ENCODE results near the gene SFSWAP.

Gene SFSWAP

DNA sequence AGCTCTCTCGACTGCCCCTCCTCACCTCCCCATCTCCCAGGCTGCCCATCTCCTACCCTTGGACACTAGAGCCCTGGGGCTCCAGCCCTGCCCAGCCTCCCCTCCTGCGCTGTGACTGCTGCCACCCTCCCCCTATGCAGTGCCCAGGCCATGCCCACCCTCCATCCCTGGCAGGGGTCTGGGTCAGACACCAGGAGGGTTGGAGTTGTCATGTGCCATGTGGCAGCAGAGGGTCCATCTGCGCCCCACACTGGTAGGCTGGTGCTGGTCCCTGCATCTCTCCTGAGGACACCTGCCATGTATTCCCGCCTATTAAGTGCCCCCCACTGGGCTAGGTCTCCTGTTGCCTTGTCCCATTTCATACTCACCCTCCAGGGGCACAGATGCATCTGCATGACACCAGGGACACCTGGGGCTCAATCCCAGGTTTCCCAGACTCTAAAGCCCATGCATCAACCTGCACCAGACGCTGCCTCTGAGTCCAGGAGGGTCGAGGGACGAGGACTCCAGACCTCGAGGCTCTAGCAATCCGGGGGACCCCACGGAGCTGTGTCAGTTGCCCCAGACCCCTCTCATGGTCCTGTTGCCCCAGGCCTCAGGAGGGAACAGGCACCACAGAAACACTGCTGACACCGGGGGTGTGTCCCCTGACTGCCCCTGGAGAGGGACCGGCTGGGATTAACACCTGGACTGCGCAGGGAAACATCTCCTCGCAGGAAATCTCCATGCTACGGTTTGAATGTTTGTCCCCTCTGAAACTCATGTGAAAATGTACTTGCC is 23.4 kb upstream of the SFSWAP start:
- peaks cover 7% of the 10 kb centered on the region for H3K4me1 Mint-ChIP-seq (ENCODE audit: low read depth)
- H3K27ac Mint-ChIP-seq, result no peak overlapping the region
- no peaks in the 10 kb centered on the region for H3K27me3 Mint-ChIP-seq (ENCODE audit: low read depth)
- H3K9me3 Mint-ChIP-seq, result peaks cover 11% of the 10 kb centered on the region
- no peak overlapping the region for H3K4me3 Mint-ChIP-seq
- H3K36me3 Mint-ChIP-seq (ENCODE audit: low read depth), result no peaks in the 10 kb centered on the region

DNA sequence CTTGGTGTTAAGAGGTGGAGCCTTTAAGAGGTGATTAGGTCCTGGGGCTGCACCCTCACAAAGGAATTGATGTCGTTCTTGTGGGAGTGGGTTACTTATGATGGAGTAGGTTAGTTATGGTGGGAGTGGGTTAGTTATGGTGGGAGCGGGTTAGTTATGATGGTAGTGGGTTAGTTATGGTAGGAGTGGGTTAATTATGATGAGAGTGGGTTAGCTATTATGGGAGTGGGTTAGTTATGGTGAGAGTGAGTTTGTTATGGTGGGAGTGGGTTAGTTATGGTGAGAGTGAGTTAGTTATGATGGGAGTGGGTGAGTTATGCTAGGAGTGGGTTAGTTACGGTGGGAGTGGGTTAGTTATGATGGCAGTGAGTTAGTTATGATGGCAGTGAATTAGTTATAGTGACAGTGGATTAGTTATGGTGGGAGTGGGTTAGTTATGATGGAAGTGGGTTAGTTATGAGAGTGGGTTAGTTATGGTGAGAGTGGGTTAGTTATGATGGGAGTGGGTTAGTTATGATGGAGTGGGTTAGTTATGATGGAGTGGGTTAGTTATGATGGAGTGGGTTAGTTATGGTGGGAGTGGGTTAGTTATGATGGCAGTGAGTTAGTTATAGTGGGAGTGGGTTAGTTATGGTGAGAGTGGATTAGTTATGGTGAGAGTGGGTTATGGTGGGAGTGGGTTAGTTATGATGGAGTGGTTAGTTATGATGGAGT is 22.6 kb upstream of the SFSWAP start:
- Mint-ChIP-seq H3K9me3 (peaks cover 11% of the 10 kb centered on the region), H3K4me3 (no peak overlapping the region), H3K4me1 (ENCODE audit: low read depth) (no peaks in the 10 kb centered on the region)

DNA sequence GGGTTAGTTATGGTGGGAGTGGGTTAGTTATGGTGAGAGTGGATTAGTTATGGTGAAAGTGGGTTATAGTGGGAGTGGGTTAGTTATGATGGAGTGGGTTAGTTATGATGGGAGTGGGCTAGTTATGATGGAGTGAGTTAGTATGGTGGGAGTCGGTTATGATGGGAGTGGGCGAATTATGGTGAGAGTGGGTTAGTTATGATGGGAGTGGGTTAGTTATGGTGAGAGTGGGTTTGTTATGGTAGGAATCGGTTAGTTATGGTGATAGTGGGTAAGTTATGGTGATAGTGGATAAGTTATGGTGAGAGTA is 22.1 kb upstream of the SFSWAP start:
- Mint-ChIP-seq H3K27ac (no peak overlapping the region), H3K4me3 (no peak overlapping the region)

More for the DNA sequence above, 22.6 kb upstream of the SFSWAP start:
- no peak overlapping the region for H3K27ac Mint-ChIP-seq
- no peaks in the 10 kb centered on the region for H3K36me3 Mint-ChIP-seq (ENCODE audit: low read depth)
- no peaks in the 10 kb centered on the region for H3K27me3 Mint-ChIP-seq (ENCODE audit: low read depth)

DNA sequence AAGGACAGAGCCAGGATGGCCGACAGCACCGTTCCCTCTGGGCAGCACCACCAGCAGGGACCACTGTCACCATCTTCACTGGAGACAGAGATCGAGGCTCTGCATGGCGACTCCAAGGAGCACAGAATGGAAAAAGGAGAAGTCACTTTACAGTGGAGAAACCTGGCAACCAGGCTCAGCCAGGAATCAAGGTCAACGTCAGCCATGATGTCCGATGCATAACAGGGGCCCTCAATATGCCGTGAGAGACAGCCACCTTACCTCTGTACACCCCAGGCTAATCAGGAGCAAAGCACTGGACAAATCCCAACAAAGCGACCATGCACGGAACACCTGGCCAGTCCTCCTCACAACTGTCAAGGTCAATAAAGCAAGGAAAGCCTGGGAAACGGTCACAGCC is 20.6 kb upstream of the SFSWAP start:
- Mint-ChIP-seq H3K4me3 (no peak overlapping the region), H3K4me1 (ENCODE audit: low read depth) (no peaks in the 10 kb centered on the region), H3K9me3 (peaks cover 11% of the 10 kb centered on the region), H3K36me3 (ENCODE audit: low read depth) (no peaks in the 10 kb centered on the region), H3K27ac (no peak overlapping the region), H3K27me3 (ENCODE audit: low read depth) (no peaks in the 10 kb centered on the region)

More for the DNA sequence above, 22.1 kb upstream of the SFSWAP start:
- Mint-ChIP-seq H3K9me3 (peaks cover 11% of the 10 kb centered on the region), H3K27me3 (ENCODE audit: low read depth) (no peaks in the 10 kb centered on the region), H3K4me1 (ENCODE audit: low read depth) (no peaks in the 10 kb centered on the region), H3K36me3 (ENCODE audit: low read depth) (no peaks in the 10 kb centered on the region)

DNA sequence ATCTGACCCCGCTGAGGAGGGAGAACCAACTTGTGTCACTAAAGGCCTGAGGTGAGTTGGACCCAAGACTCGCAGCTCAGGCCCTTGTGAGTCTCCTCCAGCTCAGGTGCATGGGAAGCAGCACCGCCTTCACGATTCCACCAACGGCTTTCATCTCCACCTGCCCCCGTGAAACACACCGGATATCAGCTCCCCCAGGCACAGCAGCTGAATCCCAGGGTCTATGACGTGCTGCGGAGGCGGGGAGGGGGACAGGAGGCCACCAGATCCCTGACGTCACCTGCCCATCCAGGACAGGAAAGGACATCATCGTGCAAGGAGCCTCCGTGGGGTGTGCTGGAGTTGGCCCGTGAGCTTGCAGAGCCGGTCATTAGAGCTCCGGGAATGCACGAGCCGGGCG is 18.5 kb upstream of the SFSWAP start:
- H3K4me1 Mint-ChIP-seq (ENCODE audit: low read depth), result no peaks in the 10 kb centered on the region
- no peaks in the 10 kb centered on the region for H3K36me3 Mint-ChIP-seq (ENCODE audit: low read depth)
- no peak overlapping the region for H3K27ac Mint-ChIP-seq
- no peak overlapping the region for H3K4me3 Mint-ChIP-seq
- H3K27me3 Mint-ChIP-seq (ENCODE audit: low read depth), result peaks cover 3% of the 10 kb centered on the region
- peaks cover 11% of the 10 kb centered on the region for H3K9me3 Mint-ChIP-seq

DNA sequence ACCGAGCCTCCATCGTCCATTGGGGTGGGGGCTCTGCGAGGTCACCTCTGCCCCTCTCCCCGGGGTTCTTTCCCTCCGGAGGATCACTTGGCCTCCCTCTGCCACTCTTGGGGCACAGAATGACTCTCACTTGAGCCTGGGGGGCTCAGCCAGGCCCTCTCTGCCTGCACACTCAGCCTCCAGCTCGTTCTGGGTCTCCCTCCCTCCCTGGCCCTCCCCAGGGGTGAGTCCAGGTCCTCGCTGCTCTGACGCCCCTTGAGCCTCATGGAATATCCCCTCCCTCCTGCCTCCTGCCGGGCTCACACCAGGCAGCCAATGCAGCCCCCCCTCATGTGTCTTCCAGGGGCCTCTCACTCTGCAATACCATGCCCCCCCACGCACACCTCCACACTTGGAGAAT is 17.7 kb upstream of the SFSWAP start:
- Mint-ChIP-seq H3K4me1 (ENCODE audit: low read depth) (no peaks in the 10 kb centered on the region), H3K9me3 (peaks cover 8% of the 10 kb centered on the region), H3K4me3 (no peak overlapping the region), H3K27me3 (ENCODE audit: low read depth) (peaks cover 3% of the 10 kb centered on the region), H3K36me3 (ENCODE audit: low read depth) (no peaks in the 10 kb centered on the region), H3K27ac (no peak overlapping the region)

DNA sequence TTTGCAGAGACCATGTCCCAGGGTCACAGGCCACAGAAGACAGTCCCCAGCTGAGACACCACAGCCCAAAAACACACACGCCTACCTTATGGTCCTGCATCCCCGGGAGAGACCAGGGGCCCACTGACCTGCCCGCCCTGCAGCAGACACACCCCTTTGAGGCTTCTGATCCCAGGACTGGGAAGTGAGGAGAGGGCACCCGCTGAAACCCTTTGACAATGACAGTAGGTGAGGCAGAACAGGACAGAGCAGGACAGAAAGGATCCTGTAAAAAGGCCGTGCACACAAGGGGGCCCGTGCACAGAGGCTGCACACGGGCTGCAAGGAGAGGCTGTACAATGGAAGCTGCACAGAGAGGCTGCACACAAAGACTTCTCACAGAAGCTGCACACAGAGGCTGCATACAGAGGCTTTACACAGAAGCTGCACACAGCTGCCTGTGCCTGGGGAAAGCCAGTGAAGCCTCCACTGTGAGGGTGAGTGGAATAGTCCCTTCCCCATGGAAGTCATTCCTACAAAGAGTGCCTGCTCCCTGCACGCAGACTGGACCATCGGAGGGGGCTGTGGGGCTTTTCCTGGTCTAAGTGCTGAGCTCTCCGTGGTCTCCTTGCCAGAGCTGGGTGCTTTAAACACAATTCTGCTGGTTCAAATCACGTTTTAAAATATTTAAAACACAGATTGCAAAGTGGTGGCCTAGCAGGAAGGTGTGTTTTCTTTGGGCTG is 16.6 kb upstream of the SFSWAP start:
- no peak overlapping the region for H3K4me3 Mint-ChIP-seq
- H3K27ac Mint-ChIP-seq, result no peak overlapping the region
- no peaks in the 10 kb centered on the region for H3K36me3 Mint-ChIP-seq (ENCODE audit: low read depth)
- peaks cover 5% of the 10 kb centered on the region for H3K27me3 Mint-ChIP-seq (ENCODE audit: low read depth)
- H3K4me1 Mint-ChIP-seq (ENCODE audit: low read depth), result no peaks in the 10 kb centered on the region
- H3K9me3 Mint-ChIP-seq, result no peaks in the 10 kb centered on the region

DNA sequence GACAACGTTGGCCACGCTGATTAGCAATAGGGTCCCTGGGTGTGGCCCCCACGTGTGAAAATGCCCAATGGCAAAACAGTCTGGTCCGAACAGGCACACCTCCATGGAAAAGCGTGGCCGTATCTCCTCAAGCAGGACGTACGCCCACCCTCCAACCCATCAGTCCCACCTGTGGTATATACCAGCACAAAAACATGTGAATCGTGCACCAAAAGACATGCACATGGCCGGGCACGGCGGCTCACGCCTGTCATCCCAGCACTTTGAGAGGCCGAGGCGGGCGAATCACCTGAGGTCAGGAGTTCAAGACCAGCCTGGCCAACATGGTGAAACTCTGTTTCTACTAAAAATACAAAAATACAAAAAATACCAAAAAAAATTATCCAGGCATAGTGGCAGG is 14.9 kb upstream of the SFSWAP start:
- no peaks in the 10 kb centered on the region for H3K4me1 Mint-ChIP-seq (ENCODE audit: low read depth)
- H3K36me3 Mint-ChIP-seq (ENCODE audit: low read depth), result no peaks in the 10 kb centered on the region
- no peak overlapping the region for H3K4me3 Mint-ChIP-seq

DNA sequence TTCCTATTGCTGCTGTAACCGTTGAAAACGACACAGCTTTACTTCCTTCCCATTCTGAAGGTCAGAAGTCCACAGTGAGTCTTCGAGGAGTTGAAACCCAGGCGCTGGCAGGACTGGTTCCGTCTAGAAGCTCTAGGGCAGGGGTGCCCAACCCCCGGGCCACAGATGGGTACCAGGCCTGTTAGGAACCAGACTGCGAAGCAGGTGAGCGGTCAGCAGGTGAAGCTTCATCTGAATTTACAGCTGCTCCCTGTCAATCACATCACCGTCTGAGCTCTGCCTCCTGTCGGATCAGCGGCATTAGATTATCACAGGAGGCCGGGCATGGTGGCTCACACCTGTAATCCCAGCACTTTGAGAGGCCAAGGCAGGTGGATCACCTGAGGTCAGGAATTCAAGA is 12.6 kb upstream of the SFSWAP start:
- Mint-ChIP-seq H3K36me3 (ENCODE audit: low read depth) (no peaks in the 10 kb centered on the region), H3K9me3 (no peaks in the 10 kb centered on the region), H3K4me3 (no peak overlapping the region), H3K27ac (no peak overlapping the region), H3K27me3 (ENCODE audit: low read depth) (peaks cover 13% of the 10 kb centered on the region), H3K4me1 (ENCODE audit: low read depth) (no peaks in the 10 kb centered on the region)

More for the DNA sequence above, 14.9 kb upstream of the SFSWAP start:
- Mint-ChIP-seq H3K9me3 (no peaks in the 10 kb centered on the region), H3K27ac (no peak overlapping the region), H3K27me3 (ENCODE audit: low read depth) (peaks cover 13% of the 10 kb centered on the region)

DNA sequence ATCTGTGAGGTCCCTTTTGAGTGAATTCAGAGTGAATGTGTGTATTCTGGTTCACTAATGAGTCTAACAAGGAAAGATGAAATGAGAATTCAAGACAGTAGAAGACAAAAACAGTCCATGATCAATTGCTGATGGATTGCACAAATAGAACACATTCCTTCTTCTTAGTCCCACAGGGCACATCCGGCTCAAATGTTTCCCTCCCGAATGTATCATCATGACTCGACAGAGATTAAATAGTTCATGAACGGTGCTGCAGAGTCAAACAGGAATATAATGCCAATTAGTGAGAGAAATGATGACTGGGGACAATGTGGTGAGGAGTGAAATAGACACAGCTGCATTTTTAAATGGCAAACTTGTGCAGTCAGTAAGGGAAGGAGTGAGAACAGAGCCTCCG is 11.5 kb upstream of the SFSWAP start:
- H3K4me3 Mint-ChIP-seq, result no peak overlapping the region
- no peaks in the 10 kb centered on the region for H3K4me1 Mint-ChIP-seq (ENCODE audit: low read depth)
- peaks cover 7% of the 10 kb centered on the region for H3K9me3 Mint-ChIP-seq
- H3K27ac Mint-ChIP-seq, result no peak overlapping the region
- H3K36me3 Mint-ChIP-seq (ENCODE audit: low read depth), result no peaks in the 10 kb centered on the region
- H3K27me3 Mint-ChIP-seq (ENCODE audit: low read depth), result peaks cover 13% of the 10 kb centered on the region

DNA sequence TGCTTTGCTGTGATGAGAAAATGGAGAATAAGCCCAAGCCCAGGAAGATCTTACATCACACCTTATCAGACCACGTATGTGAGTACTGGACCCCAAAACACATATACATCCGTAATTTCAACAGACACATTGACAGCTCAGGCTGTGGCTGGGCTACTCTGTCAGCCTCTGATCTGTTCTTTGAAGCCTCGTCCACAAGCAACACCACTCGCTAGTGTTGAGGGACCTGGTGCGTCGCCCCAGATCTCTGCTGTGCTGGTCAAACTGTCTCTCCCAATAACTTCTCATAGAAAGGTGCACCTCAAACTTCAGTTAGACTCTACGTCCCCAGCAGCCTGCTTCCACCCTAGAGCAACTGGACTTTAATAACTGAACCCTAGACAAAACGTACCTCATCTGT is 10.6 kb upstream of the SFSWAP start:
- no peak overlapping the region for H3K27ac Mint-ChIP-seq

DNA sequence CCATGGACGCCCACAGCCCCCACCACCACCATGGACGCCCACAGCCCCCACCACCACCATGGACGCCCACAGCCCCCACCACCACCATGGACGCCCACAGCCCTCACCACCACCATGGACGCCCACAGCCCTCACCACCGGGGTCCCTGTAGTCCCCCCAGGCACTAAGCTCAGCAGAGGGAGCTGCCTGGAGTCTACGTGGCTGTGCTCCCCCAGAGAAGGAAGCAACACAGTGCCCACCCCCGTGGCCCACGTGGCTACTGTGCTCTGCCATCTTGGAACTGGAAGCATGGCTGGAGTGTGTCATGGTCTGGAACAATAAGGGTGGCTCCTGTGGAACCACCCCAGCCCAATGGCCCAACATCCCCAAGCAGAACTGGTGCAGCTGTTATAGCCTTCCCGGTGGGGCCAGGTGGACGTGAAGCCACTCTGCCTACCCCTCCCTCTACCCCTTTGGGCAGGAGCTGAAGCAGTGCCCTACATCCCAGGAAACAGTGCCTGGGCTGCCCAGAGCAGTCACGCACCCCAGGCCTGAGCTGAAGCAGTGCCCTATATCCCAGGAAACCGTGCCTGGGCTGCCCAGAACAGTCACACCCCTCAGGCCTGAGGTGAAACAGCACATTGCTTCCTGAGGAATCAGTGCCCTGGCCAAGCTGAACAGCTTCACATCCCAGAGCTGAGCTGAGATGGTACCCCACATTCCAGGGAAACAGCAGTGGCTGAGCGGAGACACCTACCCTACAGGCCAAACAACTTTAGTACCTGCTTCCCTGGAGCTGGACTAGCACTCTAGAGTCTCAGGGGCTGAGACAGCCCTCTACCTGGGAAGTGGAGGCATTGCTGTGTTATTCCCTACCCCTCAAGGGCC is 9.0 kb upstream of the SFSWAP start:
- Mint-ChIP-seq H3K27me3 (ENCODE audit: low read depth) (peaks cover 9% of the 10 kb centered on the region), H3K36me3 (ENCODE audit: low read depth) (no peaks in the 10 kb centered on the region), H3K27ac (no peak overlapping the region), H3K4me3 (no peak overlapping the region), H3K4me1 (ENCODE audit: low read depth) (no peaks in the 10 kb centered on the region), H3K9me3 (peaks cover 13% of the 10 kb centered on the region)

More for the DNA sequence above, 10.6 kb upstream of the SFSWAP start:
- Mint-ChIP-seq H3K4me3 (no peak overlapping the region), H3K36me3 (ENCODE audit: low read depth) (no peaks in the 10 kb centered on the region), H3K4me1 (ENCODE audit: low read depth) (no peaks in the 10 kb centered on the region), H3K27me3 (ENCODE audit: low read depth) (peaks cover 13% of the 10 kb centered on the region), H3K9me3 (peaks cover 13% of the 10 kb centered on the region)

DNA sequence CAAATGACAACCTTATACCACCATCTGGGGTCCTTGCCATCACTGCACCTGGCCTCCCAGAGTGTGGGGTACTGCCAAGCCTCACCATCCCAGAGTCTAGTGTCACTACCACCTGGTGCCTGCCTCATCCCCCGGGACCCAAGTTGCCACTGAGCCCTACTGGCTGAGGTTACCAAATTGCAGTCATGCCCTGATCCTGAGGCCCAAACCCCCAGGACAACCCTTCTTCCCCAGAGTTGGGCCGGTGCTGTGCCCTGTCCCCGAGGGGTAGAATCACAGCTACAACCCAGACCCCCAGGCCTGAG is 8.4 kb upstream of the SFSWAP start:
- Mint-ChIP-seq H3K27ac (no peak overlapping the region), H3K27me3 (ENCODE audit: low read depth) (peaks cover 9% of the 10 kb centered on the region), H3K9me3 (peaks cover 13% of the 10 kb centered on the region), H3K4me1 (ENCODE audit: low read depth) (no peaks in the 10 kb centered on the region), H3K4me3 (no peak overlapping the region), H3K36me3 (ENCODE audit: low read depth) (no peaks in the 10 kb centered on the region)

DNA sequence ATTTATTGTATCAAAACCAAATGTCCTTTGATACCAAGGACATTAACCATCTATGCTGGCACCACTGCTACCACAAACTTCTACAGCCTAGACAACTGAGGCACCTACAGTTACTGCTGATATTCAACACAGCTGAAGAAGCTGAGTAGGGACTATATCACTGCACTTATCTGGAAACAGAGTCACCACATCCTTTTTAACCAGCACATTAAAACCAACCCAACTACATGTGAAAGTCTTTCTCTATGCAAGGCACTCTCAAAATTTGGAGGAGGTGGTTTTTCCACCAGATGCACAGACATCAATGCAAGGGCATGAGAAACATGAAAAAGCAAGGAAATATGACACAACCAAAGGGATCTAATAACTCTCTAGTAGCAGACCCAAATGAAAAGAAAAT is 7.7 kb upstream of the SFSWAP start:
- H3K27me3 Mint-ChIP-seq (ENCODE audit: low read depth), result peaks cover 9% of the 10 kb centered on the region
- H3K36me3 Mint-ChIP-seq (ENCODE audit: low read depth), result no peaks in the 10 kb centered on the region
- H3K4me3 Mint-ChIP-seq, result no peak overlapping the region
- no peak overlapping the region for H3K27ac Mint-ChIP-seq
- H3K9me3 Mint-ChIP-seq, result peaks cover 13% of the 10 kb centered on the region
- no peaks in the 10 kb centered on the region for H3K4me1 Mint-ChIP-seq (ENCODE audit: low read depth)

Measured in T-helper 1 cell treated with Interleukin-12 subunit alpha and Interleukin-12 subunit beta and Interleukin-4 antibody, amounts not matched to agents 30 μg/mL and 1 μg/mL, for 36 hours (primary cell).